ENCODE measurements around the gene CALN1. TPM values are rescaled to one million over a fixed set of nuclear protein-coding genes. Genes with fewer than 3 reads are reported as not detected.

The CALN1 gene
- total RNA-seq, 1 donor from 2014 or later = not detected

GRCh38 chr7:72055426-72055825 is 356.7 kb downstream of the CALN1 start:
- Histone ChIP-seq H3K27me3 (ENCODE audit: insufficient read depth, low read length) (no peaks in the 10 kb centered on the region), H3K9me3 (ENCODE audit: insufficient read depth, low read depth, low read length) (no peaks in the 10 kb centered on the region), H3K36me3 (ENCODE audit: insufficient read depth, low read length) (no peaks in the 10 kb centered on the region), H3K27ac (ENCODE audit: low read depth, low read length) (no peak overlapping the region), H3K79me2 (ENCODE audit: insufficient read depth, low read length) (no peaks in the 10 kb centered on the region), H2AFZ (ENCODE audit: low read depth, low read length) (no peak overlapping the region), H3K4me3 (ENCODE audit: insufficient read depth, low read depth, low read length) (no peak overlapping the region), H3K4me2 (ENCODE audit: low read length) (no peak overlapping the region), H3K9ac (ENCODE audit: low read length) (no peak overlapping the region), H3K4me1 (ENCODE audit: insufficient read depth, low read length) (no peaks in the 10 kb centered on the region), H4K20me1 (ENCODE audit: insufficient read depth, low read length) (no peaks in the 10 kb centered on the region)
- Mint-ChIP-seq H3K36me3 (ENCODE audit: low read depth, unreplicated experiment) (no peaks in the 10 kb centered on the region), H3K9me3 (ENCODE audit: unreplicated experiment) (peaks cover 2% of the 10 kb centered on the region), H3K27ac (ENCODE audit: unreplicated experiment) (no peak overlapping the region), H3K4me3 (ENCODE audit: unreplicated experiment) (no peak overlapping the region), H3K4me1 (ENCODE audit: low read depth, unreplicated experiment) (no peaks in the 10 kb centered on the region), H3K27me3 (ENCODE audit: low read depth, unreplicated experiment) (no peaks in the 10 kb centered on the region)
- TF ChIP-seq CTCF (IDR thresholded peaks at IDR 0.05; ENCODE audit: insufficient read depth, low read depth, low read length) (no peak), EZH2 (IDR thresholded peaks at IDR 0.05; ENCODE audit: insufficient read depth, low read length) (no peak)
- FAIRE-seq (no peak), DNase-seq (ENCODE audit: low read depth) (no peak)

GRCh38 chr7:72053292-72053691 is 358.8 kb downstream of the CALN1 start:
- no peak overlapping the region for H3K4me2 ChIP-seq (ENCODE audit: low read length)
- H3K4me3 ChIP-seq (ENCODE audit: insufficient read depth, low read depth, low read length) = no peak overlapping the region
- TF ChIP-seq CTCF (IDR thresholded peaks at IDR 0.05; ENCODE audit: insufficient read depth, low read depth, low read length) (no peak), EZH2 (IDR thresholded peaks at IDR 0.05; ENCODE audit: insufficient read depth, low read length) (no peak)
- H3K9me3 ChIP-seq (ENCODE audit: insufficient read depth, low read depth, low read length) = no peaks in the 10 kb centered on the region
- Mint-ChIP-seq H3K4me1 (ENCODE audit: low read depth, unreplicated experiment) (no peaks in the 10 kb centered on the region), H3K27me3 (ENCODE audit: low read depth, unreplicated experiment) (no peaks in the 10 kb centered on the region), H3K9me3 (ENCODE audit: unreplicated experiment) (peaks cover 2% of the 10 kb centered on the region), H3K27ac (ENCODE audit: unreplicated experiment) (no peak overlapping the region), H3K36me3 (ENCODE audit: low read depth, unreplicated experiment) (no peaks in the 10 kb centered on the region), H3K4me3 (ENCODE audit: unreplicated experiment) (no peak overlapping the region)
- H3K36me3 ChIP-seq (ENCODE audit: insufficient read depth, low read length) = no peaks in the 10 kb centered on the region
- no peak for FAIRE-seq
- H3K27ac ChIP-seq (ENCODE audit: low read depth, low read length) = no peak overlapping the region
- H2AFZ ChIP-seq (ENCODE audit: low read depth, low read length) = no peak overlapping the region
- H3K9ac ChIP-seq (ENCODE audit: low read length) = no peak overlapping the region
- H3K27me3 ChIP-seq (ENCODE audit: insufficient read depth, low read length) = no peaks in the 10 kb centered on the region
- DNase-seq (ENCODE audit: low read depth) = no peak
- H3K79me2 ChIP-seq (ENCODE audit: insufficient read depth, low read length) = no peaks in the 10 kb centered on the region
- H4K20me1 ChIP-seq (ENCODE audit: insufficient read depth, low read length) = no peaks in the 10 kb centered on the region
- H3K4me1 ChIP-seq (ENCODE audit: insufficient read depth, low read length) = no peaks in the 10 kb centered on the region

- no peak for DNase-seq (ENCODE audit: low read depth)
- no peak for FAIRE-seq
- peaks cover 6% of the 10 kb centered on the region for H3K27me3 Mint-ChIP-seq (ENCODE audit: low read depth, unreplicated experiment)
- Histone ChIP-seq H2AFZ (ENCODE audit: low read depth, low read length) (no peak overlapping the region), H3K4me2 (ENCODE audit: low read length) (no peak overlapping the region), H3K4me1 (ENCODE audit: insufficient read depth, low read length) (no peaks in the 10 kb centered on the region), H3K4me3 (ENCODE audit: insufficient read depth, low read depth, low read length) (no peak overlapping the region), H3K9me3 (ENCODE audit: insufficient read depth, low read depth, low read length) (no peaks in the 10 kb centered on the region), H3K27ac (ENCODE audit: low read depth, low read length) (no peak overlapping the region), H3K9ac (ENCODE audit: low read length) (no peak overlapping the region), H3K36me3 (ENCODE audit: insufficient read depth, low read length) (no peaks in the 10 kb centered on the region), H3K27me3 (ENCODE audit: insufficient read depth, low read length) (no peaks in the 10 kb centered on the region), H4K20me1 (ENCODE audit: insufficient read depth, low read length) (no peaks in the 10 kb centered on the region), H3K79me2 (ENCODE audit: insufficient read depth, low read length) (no peaks in the 10 kb centered on the region)
- no peaks in the 10 kb centered on the region for H3K4me1 Mint-ChIP-seq (ENCODE audit: low read depth, unreplicated experiment)
- TF ChIP-seq CTCF (IDR thresholded peaks at IDR 0.05; ENCODE audit: insufficient read depth, low read depth, low read length) (no peak), EZH2 (IDR thresholded peaks at IDR 0.05; ENCODE audit: insufficient read depth, low read length) (no peak)
- no peak overlapping the region for H3K27ac Mint-ChIP-seq (ENCODE audit: unreplicated experiment)
- H3K4me3 Mint-ChIP-seq (ENCODE audit: unreplicated experiment) = no peak overlapping the region
- H3K36me3 Mint-ChIP-seq (ENCODE audit: low read depth, unreplicated experiment) = no peaks in the 10 kb centered on the region
- peaks cover 2% of the 10 kb centered on the region for H3K9me3 Mint-ChIP-seq (ENCODE audit: unreplicated experiment)
Observed at GRCh38 chr7:72048420-72048819, 363.7 kb downstream of the CALN1 start.

Measured in astrocyte (in vitro differentiated cells and primary cell).